Subcutaneous adipose tissue (tissue), 4 donors: ENCODE measurements around the gene TSEN2. TPM values are rescaled to one million over a fixed set of nuclear protein-coding genes. Genes with fewer than 3 reads are reported as not detected.

Experiments
- total RNA-seq, 4 donors: library from RNA; depleted of rRNA; stranded (reverse); fragments of >200 nt; gene quantifications; one replicate each; pipeline ENCODE4 v1.1.0, GENCODE V29; 2016
- TF ChIP-seq, protein P1 (sequence below): fragments of 450-650 bp; IDR thresholded peaks from one replicate; pipeline ENCODE4 v1.5.1; 2016; ENCODE audit warnings: low read depth, mild to moderate bottlenecking, control low read depth, antibody characterized with exemption, moderate library complexity

Gene TSEN2
- total RNA-seq, 4 donors from 2014 or later = 11.4 to 26.0 (median 15.1) TPM

DNA sequence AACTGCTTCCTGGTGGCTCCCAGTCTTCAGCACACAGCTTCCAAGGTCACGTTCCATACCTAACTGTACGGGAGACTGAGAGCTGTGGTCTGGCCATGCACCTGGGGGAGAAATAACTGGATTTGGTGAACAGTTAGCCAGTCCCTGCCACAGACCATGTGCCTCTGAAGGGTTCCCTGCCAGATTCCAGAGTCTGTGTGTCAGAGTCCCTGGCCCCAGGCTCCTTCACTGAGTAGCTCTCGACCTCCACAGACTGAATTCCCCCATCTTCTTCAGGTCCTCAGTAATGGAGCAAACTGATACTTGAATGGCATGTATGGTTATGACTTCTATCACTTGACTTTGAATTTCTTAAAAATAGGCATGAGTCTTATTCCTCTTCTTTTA is 43.5 kb downstream of the TSEN2 start:
- TF ChIP-seq, protein P1, sequence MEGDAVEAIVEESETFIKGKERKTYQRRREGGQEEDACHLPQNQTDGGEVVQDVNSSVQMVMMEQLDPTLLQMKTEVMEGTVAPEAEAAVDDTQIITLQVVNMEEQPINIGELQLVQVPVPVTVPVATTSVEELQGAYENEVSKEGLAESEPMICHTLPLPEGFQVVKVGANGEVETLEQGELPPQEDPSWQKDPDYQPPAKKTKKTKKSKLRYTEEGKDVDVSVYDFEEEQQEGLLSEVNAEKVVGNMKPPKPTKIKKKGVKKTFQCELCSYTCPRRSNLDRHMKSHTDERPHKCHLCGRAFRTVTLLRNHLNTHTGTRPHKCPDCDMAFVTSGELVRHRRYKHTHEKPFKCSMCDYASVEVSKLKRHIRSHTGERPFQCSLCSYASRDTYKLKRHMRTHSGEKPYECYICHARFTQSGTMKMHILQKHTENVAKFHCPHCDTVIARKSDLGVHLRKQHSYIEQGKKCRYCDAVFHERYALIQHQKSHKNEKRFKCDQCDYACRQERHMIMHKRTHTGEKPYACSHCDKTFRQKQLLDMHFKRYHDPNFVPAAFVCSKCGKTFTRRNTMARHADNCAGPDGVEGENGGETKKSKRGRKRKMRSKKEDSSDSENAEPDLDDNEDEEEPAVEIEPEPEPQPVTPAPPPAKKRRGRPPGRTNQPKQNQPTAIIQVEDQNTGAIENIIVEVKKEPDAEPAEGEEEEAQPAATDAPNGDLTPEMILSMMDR = no peak

DNA sequence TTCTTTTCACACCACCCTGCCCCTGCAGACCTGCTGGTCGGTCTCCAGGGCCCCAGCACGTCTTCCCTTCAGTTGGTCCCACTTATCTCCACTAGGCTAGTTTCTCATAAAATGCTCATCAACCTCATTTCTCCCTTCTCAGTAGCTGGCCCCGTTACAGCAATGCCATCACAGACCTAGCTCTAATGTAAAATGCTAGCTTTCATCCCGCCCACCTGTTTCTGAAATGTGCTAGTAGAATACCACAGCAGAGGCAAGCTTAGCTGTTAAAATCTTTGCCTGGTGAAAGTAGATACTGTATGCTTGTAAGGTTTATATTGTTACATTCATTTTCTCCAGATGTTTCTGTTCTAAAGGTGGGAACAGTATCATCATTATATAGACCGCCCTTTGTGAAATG is 47.9 kb downstream of the TSEN2 start:
- TF ChIP-seq, protein P1 = no peak

DNA sequence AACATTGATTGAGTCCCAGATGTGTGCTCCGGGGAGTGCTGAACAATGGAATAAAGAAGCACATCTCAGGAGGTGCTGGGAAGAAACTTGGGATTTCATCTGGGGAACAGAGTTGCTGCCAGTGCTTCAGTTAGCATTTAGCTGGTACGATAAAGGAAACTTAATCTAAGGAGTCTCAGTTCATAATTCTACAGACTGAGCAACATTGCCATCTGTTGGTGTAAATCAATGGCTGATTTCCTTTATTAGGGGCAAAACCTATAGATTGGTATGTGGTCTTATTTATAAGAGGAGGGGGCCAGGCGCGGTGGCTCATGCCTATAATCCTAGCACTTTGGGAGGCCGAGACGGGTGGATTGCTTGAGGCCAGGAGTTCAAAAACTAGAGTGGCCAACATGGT is 52.1 kb downstream of the TSEN2 start:
- TF ChIP-seq, protein P1 = no peak

DNA sequence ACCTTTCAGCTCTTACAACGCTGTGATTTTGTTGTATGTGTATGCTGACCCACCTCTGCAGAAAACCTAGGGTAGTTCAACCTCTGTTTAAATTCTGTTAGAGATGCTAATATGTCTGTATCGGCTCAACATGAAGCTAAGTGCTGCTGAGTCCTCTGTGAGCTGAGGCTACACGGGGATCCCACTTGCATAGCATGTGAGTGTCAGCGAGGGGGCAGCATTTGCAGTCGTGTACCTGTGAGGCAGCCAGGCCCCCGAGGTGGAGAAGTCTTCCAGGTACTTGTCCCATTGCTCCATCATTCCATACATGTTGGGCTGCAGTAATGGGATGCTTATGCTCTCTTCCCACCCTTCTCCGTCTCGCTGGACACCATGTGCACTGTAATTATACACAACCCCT is 57.3 kb downstream of the TSEN2 start:
- TF ChIP-seq, protein P1 = no peak

DNA sequence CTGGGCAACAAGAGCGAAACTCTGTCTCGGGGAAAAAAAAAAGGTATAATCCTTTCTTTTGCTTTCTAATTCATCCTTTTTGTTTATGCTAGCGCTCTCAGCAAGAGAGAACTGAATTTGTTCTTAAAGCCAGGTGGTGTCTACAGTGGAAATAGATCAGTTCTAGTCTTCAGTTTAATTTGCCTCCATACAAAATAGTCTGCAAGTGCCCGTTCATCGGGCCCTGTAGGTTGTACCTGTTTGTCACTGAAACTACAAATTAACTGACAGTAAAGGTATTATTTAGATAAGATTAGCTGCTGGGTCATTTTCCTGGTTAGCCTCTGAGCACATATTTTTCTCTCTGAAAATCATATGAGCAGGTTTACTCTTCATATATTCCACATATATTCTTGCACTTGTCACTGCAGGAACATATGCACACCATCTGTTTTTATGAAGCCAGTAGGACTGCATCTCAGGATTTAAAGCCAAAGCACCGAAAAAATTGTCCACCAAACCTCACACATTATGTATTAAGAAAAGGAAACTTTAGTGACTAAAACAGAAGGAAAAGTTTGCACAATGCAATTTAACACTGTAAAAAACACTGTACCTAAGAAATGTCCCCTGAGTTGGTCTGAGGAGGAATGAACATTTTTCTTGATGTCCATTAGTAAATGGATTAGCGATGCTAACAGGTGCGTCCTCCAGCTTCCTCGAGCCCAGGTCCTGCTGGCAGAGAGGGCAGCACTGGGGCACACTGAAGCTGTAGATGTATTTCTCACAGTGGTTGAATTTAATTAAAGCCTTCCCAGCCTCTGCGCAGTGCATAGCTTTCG is 60.6 kb downstream of the TSEN2 start:
- TF ChIP-seq, protein P1 = no peak

DNA sequence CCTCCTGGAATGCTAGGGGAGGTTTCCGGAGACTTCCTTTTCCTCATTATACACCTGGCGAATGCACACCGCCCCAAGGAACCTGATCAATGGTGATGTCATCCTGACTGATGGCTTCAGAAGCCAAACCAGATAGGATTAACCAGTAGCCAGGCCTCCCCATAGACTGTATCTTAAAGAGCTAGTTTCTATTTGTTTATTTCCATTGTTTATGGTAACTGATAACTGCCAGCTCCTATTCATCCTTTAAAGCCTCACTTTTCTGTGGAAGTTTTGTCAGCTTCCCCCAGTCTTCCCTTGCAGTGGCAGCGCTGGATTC is 61.2 kb downstream of the TSEN2 start, which contains the start of gene MKRN2OS:
Gene MKRN2OS (minus strand): TSS at position 27 of the 319 bp plus-strand sequence. CDS start 35 bp downstream, outside the sequence.
- TF ChIP-seq, protein P1 = no peak

DNA sequence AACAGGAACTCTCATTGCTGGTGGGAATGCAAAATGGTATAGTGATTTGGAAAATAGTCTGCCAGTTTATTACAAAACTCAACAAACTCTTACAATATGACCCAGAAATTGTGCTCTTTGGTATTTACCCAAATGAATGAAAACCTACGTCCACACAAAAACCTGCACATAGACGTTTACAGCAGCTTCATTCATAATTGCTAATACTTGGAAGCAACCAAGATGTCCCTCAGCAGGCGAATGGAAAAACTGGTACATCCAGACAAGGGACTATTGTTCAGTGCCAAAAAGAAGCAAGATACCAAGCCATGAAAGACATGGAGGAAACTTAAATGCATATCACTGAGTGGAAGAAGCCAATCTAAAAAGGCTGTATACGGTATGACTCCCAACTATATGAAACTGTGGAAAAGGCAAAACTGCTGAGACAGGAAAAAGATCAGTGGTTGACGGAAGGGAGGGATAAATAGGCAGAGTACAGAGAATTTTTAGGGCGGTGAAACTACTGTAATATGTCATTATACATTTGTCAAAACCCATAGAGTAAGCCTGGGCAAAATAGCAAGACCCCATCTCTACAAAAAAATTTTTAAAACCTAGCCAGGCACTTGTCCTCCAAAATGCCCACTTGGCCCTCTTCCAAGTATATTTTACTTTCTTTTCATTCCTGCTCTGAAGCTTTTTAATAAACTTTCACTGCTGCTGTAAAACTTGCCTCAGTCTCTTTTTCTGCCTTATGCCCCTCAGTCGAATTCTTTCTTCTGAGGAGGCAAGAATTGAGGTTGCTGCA is 65.9 kb downstream of the TSEN2 start:
- TF ChIP-seq, protein P1 = no peak
